Activated T-cell treated with anti-CD3 and anti-CD28 coated beads, Interleukin-2, amount 50 U/mL, for 4 hours (primary cell): ENCODE data around the gene FUT1. TPM values are rescaled to one million over a fixed set of nuclear protein-coding genes. Genes with fewer than 3 reads are reported as not detected.

Experiments
- ATAC-seq, 2 donors: fragments of 200-7000 bp; cut with Tn5 transposase; one replicate each; pipeline ENCODE4 v1.10.0; 2021
- DNase-seq: peaks from one replicate; pipeline ENCODE4 v3.0.0-alpha.2; 2020
- H3K27me3 Mint-ChIP-seq: one replicate; pipeline ENCODE4 v1.8.0; 2021; ENCODE audit warnings: low read depth, mixed read lengths
- H3K36me3 Mint-ChIP-seq: one replicate; pipeline ENCODE4 v1.8.0; 2022; ENCODE audit warnings: mixed read lengths; ENCODE audit not compliant: insufficient read depth
- H3K4me1 Mint-ChIP-seq: one replicate; pipeline ENCODE4 v1.8.0; 2021; ENCODE audit warnings: low read depth, mixed read lengths
- H3K4me3 Mint-ChIP-seq: one replicate; pipeline ENCODE4 v1.8.0; 2021; ENCODE audit warnings: mild to moderate bottlenecking, moderate library complexity, mixed read lengths
- H3K9me3 Mint-ChIP-seq: one replicate; pipeline ENCODE4 v1.8.0; 2021; ENCODE audit warnings: mixed read lengths
- total RNA-seq, 3 donors: library from RNA; stranded (reverse); gene quantifications; one replicate each; pipeline ENCODE4 v1.2.1, GENCODE V29; 2021

Gene FUT1
- total RNA-seq, 3 donors from 2014 or later: 0.13 to 0.22 (median 0.18) TPM

DNA sequence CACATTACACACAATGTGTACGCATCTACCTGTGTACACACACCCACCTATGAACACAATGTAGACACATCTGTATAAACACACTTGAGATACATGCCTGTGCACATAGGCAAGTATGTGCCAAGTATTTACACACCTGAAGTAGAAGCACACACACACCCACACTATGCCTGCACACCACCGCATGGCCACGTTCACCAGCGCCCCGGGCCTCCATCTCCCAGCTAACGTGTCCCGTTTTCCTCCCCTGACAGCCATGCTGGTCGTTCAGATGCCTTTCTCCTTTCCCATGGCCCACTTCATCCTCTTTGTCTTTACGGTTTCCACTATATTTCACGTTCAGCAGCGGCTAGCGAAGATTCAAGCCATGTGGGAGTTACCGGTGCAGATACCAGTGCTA is 49.7 kb downstream of the FUT1 start:
- no peaks in the 10 kb centered on the region for H3K4me1 Mint-ChIP-seq
- no peak for ATAC-seq

DNA sequence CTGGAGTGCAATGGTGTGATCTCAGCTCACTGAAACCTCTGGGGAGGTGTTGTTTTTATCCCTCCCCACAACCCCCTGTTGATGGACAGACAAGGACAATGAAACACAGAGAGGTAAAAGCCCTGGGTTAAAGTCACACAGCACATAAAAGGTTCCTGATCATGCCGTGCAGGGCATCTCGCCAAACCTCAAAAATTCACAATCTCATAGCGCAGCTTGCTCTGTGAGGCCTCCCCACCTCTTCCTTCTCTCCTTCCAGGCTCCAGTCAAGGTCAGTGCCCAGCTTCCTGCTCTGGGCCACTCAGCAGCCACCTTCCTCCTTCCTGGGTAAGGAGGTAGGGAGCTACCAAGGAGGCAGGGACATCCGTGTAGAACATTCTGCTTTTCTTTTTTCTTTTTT is 54.4 kb downstream of the FUT1 start:
- H3K36me3 Mint-ChIP-seq: peaks cover 10% of the 10 kb centered on the region
- ATAC-seq: no peak
- peaks cover 8% of the 10 kb centered on the region for H3K4me1 Mint-ChIP-seq
- no peak overlapping the region for H3K4me3 Mint-ChIP-seq
- H3K9me3 Mint-ChIP-seq: no peaks in the 10 kb centered on the region
- no peak for DNase-seq
- H3K27me3 Mint-ChIP-seq: peaks cover 17% of the 10 kb centered on the region

More for the DNA sequence above, 49.7 kb downstream of the FUT1 start:
- peaks cover 5% of the 10 kb centered on the region for H3K27me3 Mint-ChIP-seq
- peaks cover 21% of the 10 kb centered on the region for H3K36me3 Mint-ChIP-seq
- no peak overlapping the region for H3K4me3 Mint-ChIP-seq
- H3K9me3 Mint-ChIP-seq: no peaks in the 10 kb centered on the region
- no peak for DNase-seq

Other genes starting within 250 kb of the FUT1 start
- gene LMTK3, start 240.8 kb downstream of the FUT1 start, total RNA-seq: 1 to 10 TPM; 1.8 to 2.6 (median 2.0) TPM
- gene SULT2B1, start 200.5 kb downstream of the FUT1 start, total RNA-seq: not detected
- gene SPACA4, start 145.9 kb downstream of the FUT1 start, total RNA-seq: not detected
- 10 to 100 TPM; 11.3 to 15.7 (median 13.1) TPM for gene FAM83E, start 137.6 kb downstream of the FUT1 start, total RNA-seq
- gene RPL18, start 133.5 kb downstream of the FUT1 start, total RNA-seq: 1,000 to 10,000 TPM; 2,406 to 2,595 (median 2,478) TPM
- gene SPHK2, start 133.1 kb downstream of the FUT1 start, total RNA-seq: 10 to 100 TPM; 39.8 to 43.1 (median 40.6) TPM
- 10 to 100 TPM in 2 of 3 donors, 1 to 10 TPM in 1; 6.7 to 12.3 (median 11.2) TPM for gene DBP, start 115.3 kb downstream of the FUT1 start, total RNA-seq
- 10 to 100 TPM in 1 of 3 donors, 1 to 10 TPM in 2; 8.8 to 11.6 (median 9.1) TPM for gene CA11, start 106.5 kb downstream of the FUT1 start, total RNA-seq
- under 1 TPM; 0.11 to 0.26 (median 0.18) TPM for gene NTN5, start 79.6 kb downstream of the FUT1 start, total RNA-seq
- gene FUT2, start 56.7 kb downstream of the FUT1 start, total RNA-seq: under 1 TPM in 1 of 3 donors, not detected in 2; 0.14 TPM
- under 1 TPM; 0.33 to 0.69 (median 0.51) TPM for gene MAMSTR, start 32.9 kb downstream of the FUT1 start, total RNA-seq
- under 1 TPM; 0.16 to 0.65 (median 0.18) TPM for gene RASIP1, start 12.0 kb downstream of the FUT1 start, total RNA-seq
- not detected for gene IZUMO1, start 5.7 kb downstream of the FUT1 start, total RNA-seq
- gene FGF21, start 2.9 kb upstream of the FUT1 start, total RNA-seq: not detected
- 10 to 100 TPM; 73.0 to 81.7 (median 78.2) TPM for gene BCAT2, start 58.4 kb upstream of the FUT1 start, total RNA-seq
- under 1 TPM; 0.37 to 0.65 (median 0.61) TPM for gene HSD17B14, start 83.8 kb upstream of the FUT1 start, total RNA-seq
- 1 to 10 TPM; 4.1 to 4.6 (median 4.6) TPM for gene PLEKHA4, start 116.0 kb upstream of the FUT1 start, total RNA-seq
- 100 to 1,000 TPM in 2 of 3 donors, 10 to 100 TPM in 1; 76.0 to 134 (median 110) TPM for gene PPP1R15A, start 119.8 kb upstream of the FUT1 start, total RNA-seq
- gene TULP2, start 146.1 kb upstream of the FUT1 start, total RNA-seq: under 1 TPM in 1 of 3 donors, not detected in 2; 0.69 TPM
- 10 to 100 TPM; 88.5 to 90.0 (median 89.3) TPM for gene NUCB1, start 147.7 kb upstream of the FUT1 start, total RNA-seq
- gene DHDH, start 181.1 kb upstream of the FUT1 start, total RNA-seq: not detected
- gene BAX, start 202.2 kb upstream of the FUT1 start, total RNA-seq: 100 to 1,000 TPM; 200 to 250 (median 203) TPM
- 1,000 to 10,000 TPM in 2 of 3 donors, 100 to 1,000 TPM in 1; 996 to 1,080 (median 1,001) TPM for gene FTL, start 212.7 kb upstream of the FUT1 start, total RNA-seq
- 10 to 100 TPM; 34.5 to 41.1 (median 35.5) TPM for gene GYS1, start 240.7 kb upstream of the FUT1 start, total RNA-seq
- 100 to 1,000 TPM; 208 to 257 (median 230) TPM for gene RUVBL2, start 241.2 kb upstream of the FUT1 start, total RNA-seq